ENCODE measurements around the gene CDK2AP2.

GRCh38 chr11:67464411-67465188, 43.4 kb downstream of the CDK2AP2 start:
- peak; percentile 75 for TF ChIP-seq POLR2AphosphoS5 (IDR thresholded peaks at IDR 0.05; ENCODE audit: low read depth)
- TF ChIP-seq, protein P1, sequence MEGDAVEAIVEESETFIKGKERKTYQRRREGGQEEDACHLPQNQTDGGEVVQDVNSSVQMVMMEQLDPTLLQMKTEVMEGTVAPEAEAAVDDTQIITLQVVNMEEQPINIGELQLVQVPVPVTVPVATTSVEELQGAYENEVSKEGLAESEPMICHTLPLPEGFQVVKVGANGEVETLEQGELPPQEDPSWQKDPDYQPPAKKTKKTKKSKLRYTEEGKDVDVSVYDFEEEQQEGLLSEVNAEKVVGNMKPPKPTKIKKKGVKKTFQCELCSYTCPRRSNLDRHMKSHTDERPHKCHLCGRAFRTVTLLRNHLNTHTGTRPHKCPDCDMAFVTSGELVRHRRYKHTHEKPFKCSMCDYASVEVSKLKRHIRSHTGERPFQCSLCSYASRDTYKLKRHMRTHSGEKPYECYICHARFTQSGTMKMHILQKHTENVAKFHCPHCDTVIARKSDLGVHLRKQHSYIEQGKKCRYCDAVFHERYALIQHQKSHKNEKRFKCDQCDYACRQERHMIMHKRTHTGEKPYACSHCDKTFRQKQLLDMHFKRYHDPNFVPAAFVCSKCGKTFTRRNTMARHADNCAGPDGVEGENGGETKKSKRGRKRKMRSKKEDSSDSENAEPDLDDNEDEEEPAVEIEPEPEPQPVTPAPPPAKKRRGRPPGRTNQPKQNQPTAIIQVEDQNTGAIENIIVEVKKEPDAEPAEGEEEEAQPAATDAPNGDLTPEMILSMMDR (IDR thresholded peaks at IDR 0.05; ENCODE audit: insufficient read depth, low read length), result no peak
- peak; percentile 24 for TF ChIP-seq REST (IDR thresholded peaks at IDR 0.05; ENCODE audit: insufficient replicate concordance, low read depth)
- TF ChIP-seq GABPA (IDR thresholded peaks at IDR 0.05; ENCODE audit: low read depth), result no peak

Data from HL-60 (cell line).